ENCODE data around the gene OXNAD1.

Gene OXNAD1

DNA sequence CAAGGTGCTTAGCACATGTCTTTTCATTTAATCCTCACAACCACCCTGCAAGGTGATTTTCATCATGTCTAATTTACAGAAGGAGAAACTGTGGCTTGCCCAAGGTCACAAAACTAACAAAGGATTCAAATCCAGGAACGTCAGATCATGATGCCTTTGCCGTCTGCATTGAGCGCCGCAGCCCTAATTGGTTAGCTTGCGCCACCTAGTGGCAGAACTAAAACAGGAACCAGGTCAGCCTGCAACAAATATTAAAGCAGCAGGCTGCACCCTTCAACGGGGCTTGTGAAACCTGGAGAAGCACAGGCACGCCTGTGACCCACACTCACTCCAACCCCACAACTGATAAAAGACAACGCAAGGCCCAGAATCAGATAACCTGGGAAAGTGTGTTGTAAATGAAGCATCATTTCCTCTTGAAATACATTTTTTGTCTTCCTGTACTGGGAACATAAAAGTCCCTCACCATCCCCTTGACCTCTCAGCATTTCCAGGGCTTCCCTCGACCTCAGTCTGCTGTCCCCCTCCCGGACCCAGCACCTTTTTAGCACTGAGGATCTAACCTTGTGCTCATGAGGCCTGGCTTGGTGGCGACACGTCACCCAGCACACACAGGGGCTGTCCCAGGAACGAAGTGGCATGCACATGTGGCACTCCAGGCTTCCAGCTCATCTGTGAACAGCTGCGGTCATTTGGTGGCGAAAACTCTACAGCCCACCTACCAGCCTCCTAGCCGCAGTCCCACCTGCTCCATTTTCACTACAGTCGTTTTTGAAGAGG is 17.5 kb upstream of the OXNAD1 start:
- DNase-seq (ENCODE audit: low spot score): peak; percentile 82

DNA sequence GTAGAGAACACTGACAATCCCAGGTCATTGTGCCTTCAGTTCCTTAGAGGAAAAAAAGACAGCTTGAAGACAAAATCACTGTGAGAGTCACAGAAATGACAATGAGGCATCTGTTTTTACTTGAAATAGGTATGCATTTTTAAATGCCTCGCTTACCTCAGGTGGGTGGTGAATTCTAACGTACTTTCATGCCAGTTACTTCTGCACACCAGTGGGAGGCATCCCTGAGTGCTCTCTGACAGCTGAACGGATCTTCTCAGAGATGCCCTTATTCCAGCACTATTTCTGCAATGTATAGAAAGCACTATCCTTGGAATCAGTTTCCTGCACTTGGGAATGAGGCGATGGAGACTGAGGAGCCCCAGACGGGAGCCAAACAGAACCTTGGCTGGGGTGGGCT is 16.5 kb upstream of the OXNAD1 start:
- DNase-seq (ENCODE audit: low spot score): no peak

DNA sequence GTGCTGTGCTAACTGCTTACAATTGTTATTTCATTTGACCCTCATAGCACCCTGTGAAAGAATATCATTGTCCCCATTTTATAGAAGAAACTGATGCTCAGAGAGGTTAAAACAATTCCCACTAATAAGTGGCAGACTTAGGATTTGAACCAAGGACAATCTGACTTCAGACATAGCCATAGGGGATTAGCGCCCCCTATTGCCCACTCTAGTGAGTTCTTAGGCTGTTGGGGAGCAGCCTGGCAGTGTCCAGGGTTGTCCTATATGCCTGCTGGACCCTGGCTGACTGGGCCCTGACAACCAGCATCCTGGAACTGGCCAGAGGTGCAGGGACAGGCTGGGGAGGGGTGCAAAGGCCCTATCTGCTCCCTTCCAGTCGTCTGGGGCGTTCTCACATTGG is 15.7 kb upstream of the OXNAD1 start:
- no peak for DNase-seq (ENCODE audit: low spot score)

DNA sequence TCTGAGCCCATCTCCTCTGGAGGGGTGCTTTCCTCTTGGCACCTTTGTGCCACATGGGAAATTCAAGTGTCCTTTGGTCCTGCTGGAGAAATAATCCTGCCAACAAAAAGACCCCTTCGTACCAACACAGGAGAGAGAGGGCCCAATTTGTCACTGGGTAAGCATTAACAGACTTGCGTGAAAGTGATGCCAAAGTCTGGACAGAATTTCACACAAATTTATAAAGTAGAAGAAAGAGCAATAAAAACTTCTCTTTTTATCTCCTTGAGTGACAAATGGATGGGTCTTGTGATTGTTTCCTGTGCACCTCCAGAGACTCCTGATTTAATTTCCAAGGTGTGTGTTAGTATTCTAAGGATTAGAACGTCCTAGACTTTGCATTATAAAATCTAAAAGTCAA is 15.1 kb upstream of the OXNAD1 start:
- no peak for DNase-seq (ENCODE audit: low spot score)

DNA sequence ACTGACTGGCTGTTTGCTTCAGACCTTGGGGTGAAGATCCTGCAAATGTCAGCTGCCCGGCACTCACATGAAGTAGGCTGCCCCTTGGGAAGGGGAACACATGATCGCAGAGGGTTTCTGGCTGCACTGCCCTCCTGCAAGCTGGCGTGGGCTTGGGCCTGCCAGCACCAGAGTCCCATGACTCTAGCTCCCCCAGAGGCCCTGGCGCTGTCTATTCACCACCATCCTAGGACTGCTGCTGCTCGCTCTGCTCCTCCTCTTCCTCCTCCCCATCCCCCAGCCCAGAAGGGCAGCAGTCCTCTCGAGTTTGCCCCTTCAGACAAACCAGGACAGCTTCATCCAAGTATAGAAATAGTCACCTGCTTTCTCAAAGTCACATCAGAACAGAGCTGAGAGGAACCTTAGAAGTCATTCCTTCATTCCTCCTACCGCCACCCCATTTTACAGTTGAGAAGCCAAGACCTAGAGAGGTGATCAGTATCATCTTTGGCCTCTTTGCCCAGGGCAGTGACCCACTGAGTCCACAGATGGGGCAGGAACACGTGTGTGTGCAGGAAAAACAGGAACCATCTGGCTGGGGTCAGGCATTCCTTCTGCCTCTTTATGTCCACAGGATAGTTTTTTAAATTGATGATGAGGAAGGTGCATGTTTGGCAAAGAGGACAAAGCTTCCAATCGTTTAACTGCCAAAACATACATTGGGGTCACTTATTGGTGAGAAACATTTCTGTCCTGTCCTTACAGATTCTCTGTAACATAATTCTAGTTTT is 13.5 kb upstream of the OXNAD1 start:
- DNase-seq (ENCODE audit: low spot score): no peak

DNA sequence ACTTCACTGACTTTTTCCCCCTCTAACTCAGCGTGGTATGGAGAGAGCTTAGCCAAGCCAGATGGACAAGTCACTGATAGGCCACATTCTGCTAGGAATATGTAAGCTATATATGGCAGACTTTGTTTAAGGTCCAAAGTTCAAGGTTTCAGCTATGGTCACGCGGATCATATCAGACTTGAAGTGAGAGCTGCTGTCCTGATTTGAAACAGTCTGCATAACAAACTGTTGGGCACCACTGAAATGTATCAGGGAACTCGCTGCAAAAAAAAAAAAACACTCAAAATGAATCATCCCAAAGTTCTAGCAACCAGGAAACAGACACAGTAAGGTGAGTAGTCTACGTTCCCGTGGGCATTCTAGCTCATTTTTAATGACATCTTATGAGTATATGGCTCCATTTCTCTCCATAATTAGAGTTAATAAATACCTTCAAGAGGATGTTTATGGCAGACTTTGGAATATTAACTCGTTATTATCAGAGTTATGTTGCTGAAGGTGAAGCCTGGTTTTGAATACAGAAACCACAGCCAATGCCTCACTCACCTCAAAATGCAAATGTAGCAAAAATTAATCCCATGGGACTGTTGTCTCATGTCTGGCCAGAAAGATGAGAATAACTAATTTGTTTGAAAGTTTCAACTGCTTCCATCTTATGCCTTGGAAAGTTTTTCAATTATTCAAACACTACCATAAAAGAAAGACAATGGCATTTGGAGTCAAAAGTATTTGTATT is 12.6 kb upstream of the OXNAD1 start:
- DNase-seq (ENCODE audit: low spot score): peak; percentile 20

DNA sequence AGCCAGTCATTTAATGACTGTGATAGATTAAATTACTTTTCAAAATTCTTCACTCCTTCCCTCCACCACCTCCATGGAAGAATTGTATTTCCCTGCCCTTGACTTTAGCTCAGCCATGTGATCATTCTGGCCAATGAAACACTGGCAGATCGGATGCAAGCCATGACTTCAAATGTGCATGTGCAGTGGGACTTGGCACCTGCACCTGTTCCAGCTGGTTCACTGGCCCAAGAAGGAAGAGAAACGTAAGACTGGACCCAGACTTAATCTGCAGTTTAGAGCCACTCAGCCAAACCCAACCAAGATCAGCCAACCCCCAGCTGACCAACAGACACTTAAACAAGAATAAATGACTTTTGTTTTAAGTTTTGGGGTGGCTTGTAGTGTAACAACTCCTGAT is 12.0 kb upstream of the OXNAD1 start:
- no peak for DNase-seq (ENCODE audit: low spot score)

DNA sequence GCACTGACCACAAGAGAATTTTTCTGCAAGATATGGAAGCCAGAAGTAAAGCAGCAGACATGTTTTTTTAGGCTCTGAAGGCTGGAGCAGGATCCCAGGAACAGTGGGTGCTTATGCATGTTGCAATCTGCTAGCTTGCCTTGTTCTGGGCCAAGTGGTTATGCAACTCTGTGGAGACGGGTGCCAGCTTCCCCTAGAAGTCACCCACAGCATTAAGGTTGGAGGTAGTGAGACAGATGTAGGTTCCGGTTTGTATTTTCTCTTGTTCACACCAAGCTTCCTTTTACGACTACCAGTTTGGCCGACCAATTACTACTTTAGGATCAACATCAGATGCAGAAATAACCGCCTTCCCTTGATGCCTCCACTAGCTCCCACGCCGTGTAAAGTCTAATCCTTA is 11.4 kb upstream of the OXNAD1 start:
- no peak for DNase-seq (ENCODE audit: low spot score)

DNA sequence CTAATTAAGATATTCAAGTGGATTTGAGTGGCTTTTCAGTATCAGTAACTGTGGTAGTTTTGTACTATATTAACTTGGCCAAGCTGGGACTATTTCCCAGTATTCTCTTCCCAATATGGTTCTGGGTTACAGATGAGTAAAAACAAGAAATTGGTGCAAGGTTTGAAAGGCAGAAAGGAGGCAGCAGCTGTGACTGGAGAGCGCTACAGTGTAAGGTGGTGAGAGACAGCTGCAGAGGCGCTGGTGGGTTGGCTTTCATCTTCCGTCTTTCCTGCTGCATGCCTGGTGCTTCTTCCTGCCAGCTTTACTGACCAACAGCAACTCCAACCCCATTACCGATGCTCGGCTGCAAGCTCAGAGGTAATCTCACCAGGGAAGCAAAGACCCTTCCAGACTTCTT is 10.1 kb upstream of the OXNAD1 start:
- no peak for DNase-seq (ENCODE audit: low spot score)

DNA sequence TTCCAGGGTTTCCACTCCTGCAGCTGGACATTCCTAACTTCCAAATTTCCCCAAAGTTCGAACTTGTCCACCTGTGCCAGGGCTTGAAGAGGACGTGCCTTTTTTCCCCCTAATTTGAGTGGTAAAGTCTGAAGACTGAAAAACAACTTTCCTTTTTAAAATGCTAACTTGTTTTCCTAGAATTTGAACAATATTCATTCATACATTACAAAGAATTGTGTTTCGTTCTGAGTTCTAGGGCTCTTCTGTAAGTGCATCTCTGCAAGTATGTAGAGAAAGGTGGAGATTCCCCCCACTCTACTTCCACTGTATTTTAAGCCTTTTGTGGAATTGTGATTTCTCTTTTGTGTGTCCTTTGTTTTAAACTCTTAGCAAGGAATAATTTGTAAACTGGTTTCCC is 9.7 kb upstream of the OXNAD1 start:
- no peak for DNase-seq (ENCODE audit: low spot score)

DNA sequence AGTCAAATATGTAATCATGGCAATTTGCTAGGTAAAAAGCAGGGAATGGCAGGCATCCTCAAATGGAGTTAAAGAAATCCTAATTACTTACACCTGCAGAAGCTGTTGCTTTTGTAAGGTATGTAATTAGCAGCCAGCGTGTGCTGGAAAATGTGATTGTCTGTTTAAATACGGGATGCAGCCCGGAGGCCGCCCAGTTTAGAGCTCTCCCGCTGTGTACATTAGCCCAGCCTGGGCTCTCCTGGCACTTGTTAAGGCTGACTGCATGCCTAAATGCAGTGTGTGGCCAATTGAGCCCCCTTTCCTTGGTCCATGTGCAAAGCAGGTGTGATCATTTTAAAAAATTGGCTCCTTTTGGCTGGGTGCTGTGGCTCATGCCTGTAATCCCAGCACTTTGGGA is 9.3 kb upstream of the OXNAD1 start:
- no peak for DNase-seq (ENCODE audit: low spot score)

DNA sequence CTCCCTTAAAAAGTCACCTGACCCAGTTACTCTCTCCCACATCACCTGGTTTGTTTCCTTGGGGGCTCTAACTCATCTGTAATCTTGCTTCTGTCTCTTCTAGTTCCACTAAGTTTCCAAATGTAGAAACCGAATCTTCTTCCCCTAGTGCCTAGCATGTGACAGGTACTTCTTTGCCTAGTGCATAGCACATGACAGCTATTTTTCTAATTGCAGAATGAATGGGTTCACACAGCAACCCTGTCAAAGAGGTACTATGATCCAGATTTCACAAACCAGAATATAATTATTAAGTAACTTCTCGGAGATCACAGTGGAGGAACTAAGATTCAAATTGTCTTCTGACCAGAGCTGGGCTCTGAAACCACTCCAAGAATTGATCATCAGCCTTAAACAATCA is 7.7 kb upstream of the OXNAD1 start:
- DNase-seq (ENCODE audit: low spot score): no peak

DNA sequence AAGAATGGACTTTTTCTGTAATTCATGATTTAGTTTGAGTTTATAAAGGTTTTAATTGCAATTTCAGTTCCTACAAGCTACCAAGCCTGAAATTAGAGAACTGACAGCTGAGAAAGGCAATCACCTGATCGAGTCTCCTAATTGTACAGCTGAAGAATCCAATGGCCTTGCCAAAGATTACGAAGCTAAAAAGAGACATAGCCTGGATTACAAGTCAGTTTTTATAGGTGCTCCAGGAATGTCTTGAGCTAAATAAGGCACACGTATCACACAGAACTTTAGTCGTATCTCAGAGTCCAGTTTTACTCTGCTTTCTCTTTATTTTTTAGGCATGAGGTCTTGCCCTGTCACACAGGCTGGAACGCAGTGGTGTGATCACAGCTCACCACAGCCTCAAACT is 6.8 kb upstream of the OXNAD1 start:
- no peak for DNase-seq (ENCODE audit: low spot score)

DNA sequence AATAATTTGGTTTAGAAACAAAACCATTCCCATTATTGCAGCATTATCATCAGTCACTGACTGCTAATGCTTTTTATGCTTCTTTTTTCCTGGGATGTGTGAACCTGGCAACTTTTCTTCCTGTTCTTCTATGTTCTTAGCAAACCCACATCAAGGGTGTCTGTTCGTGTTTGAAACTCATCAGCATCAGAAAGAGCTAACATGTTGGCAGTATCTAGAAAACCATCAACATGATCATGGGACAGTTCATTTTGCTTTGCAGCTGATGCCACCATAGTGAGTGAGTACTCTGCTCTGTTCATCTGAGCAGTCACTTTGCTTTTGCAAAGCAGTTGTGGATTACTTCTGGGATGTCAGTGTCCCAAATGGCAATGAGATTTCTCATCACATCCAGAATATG is 6.1 kb upstream of the OXNAD1 start:
- no peak for DNase-seq (ENCODE audit: low spot score)

DNA sequence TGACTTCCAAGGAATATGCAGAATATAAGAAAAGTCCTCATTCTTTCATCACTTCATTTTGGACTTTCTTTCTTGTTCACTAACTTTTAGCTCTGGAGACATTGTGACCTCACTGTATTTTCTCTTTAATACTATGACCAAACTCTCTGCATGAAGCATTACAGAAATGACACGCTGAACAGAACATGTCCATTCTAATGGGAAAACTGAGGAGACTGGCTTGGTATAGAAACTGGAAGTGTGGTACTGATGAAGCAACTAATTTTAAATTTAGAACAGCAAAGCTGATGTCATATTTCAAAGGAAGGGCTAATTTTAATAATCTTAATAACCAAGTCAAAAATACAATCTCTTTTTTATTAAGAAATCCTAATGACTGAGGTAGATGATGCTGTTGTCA is 5.0 kb upstream of the OXNAD1 start:
- DNase-seq (ENCODE audit: low spot score): no peak

DNA sequence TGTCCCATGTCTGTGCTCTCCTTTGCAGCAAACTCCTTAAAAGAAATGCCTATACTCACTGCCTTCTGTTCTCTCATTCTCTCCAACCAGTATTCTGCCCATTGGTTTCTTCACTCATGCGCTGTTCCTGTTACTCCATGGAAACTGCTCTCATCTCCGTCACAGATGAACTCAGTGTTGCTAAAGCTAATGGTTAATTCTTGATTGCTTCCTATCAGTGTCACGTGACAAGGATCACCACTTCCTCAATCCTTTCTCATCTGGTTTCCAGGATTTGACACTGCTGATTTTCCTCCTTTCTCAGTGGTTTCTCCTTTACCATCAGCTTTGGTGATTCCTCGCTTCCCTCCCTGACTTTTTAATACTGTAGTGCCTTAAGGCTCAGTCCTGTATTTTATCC is 2.8 kb upstream of the OXNAD1 start:
- DNase-seq (ENCODE audit: low spot score): no peak

DNA sequence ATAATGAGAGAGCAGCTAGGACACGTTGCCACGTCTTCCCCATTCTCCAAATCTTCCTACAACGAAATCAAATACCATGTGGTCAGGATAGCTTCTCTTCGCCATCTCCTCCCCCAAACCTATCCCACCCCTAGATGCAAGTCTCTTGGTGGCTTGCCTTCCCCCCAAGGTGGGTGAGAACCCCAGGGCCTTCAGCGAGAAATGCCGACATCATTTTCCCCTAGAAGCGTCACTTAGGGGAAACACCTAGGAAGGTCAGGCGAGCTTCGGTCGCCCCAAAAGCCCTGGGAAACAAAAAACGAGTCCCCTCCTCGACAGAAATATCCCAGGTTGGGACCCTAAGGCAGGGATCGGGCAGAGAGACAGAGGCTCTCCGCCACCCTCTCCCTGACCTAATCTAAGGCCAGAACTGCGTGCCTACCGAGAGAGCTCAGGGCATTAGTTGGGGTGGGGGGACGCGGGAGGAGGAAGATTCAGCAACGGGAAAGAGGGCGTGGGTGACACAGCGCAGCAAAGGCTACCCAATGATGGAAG is 771 bp upstream of the OXNAD1 start:
- DNase-seq (ENCODE audit: low spot score): no peak

DNA sequence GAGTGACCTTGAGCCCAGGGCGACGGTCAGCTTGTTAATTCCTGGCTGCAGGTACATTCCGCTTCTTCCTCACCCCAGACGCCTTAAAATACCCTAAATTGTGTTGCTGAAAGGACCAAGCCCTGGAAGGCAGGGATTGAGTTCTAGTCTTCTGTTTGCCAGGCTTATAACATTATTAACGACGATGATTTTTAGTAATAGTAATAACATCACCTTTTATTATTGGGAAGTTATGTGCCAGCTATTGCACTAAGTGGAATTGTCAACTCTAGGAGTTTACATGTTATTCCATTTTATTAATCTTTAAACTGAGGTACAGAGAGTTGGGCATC is 409 bp downstream of the OXNAD1 start:
- DNase-seq (ENCODE audit: low spot score): no peak

DNA sequence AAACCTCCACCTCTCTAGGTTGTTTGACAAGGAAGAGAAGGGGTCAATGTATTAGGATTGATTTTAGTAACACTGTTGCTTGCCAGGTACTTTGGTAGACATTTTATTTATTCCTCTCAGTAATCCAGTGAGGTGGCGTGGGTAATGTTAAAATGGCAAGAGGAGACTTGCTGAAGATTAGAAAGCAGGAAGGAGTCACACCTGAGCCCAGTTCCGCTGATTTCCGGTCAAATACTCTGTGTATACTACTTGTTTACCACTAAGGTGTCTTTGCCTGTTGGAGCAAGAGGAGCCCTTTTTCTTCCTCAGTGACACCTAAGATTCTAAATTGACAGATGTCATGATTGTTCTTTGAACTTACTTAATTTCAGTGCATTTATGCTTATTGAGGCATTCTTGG is 1.7 kb downstream of the OXNAD1 start:
- no peak for DNase-seq (ENCODE audit: low spot score)

DNA sequence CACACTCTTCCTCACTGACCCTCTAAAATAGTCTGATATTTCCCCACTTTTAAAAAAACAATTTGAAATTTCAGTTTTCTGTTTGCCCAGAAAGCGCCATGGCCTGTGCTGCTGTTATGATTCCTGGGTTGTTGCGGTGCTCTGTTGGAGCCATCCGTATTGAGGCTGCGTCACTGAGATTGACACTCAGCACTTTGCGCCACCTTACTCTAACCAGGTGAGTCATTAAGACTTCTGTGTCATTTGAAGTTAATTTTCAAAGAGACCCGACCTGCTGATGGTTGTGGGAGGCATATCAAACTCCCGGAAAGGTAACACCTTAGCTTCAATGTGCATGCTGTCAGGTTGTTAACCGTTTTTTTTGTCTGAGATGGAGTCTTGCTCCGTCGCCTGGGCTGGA is 5.8 kb downstream of the OXNAD1 start:
- no peak for DNase-seq (ENCODE audit: low spot score)

DNA sequence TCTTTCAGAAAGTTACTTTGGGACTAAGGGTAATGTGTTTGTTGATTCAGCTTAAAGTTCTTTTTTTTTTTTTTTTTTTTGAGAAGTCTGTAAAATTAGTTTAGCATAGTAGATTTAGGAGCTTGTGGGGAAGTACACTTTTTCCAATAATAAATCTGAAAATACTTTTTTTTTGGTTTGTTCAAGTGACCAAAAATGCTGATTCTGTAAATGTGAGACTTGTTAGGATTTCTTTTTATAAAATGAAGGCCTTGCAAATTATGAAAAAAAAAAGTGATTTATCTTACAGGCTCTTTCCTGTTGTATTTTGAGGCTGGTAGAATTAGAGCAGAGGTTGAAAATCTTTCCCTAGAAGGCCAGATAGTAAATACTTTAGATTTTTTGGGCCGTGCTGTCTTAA is 7.6 kb downstream of the OXNAD1 start:
- no peak for DNase-seq (ENCODE audit: low spot score)

DNA sequence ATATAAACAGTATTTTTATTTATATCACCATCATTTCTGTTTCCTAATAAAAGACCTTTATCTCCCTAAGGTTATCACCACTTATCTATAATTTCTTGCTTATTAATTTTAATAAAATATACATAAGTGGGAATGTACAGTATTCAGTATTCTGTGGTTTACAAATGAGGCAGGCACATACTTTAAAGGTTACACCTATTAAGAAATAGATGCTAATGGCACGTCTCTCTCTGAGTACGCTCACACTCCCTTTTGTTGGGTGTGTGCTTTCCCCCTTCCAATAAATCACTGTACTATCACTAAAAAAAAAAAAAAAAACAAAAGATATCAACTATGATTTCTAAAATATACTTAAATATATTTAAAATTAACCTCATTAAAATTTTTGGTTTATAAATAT is 8.9 kb downstream of the OXNAD1 start:
- DNase-seq (ENCODE audit: low spot score): no peak

DNA sequence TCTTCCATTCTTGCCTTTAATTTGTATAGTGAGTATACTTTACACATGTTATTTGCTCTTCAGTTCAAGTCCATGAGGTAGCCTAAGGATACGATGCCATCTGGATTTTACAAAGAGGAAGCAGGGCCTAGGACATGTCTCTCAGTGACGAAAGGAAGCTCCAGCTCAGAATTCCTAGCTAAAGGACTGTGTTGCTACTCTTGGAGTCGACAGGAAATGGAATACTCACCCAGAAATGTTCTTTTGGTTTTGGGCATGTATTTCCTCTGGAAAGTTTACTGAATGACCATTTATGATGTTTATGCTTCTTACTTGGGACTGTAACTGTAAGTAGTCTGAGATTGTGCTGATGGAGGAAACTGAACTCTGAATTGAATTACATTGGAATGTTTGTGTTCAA is 12.5 kb downstream of the OXNAD1 start:
- DNase-seq (ENCODE audit: low spot score): no peak

Data from LoVo (cell line).